GM23338 (cell line): ENCODE measurements around the gene FRS2.

Experiments
- CTCF ChIP-seq, 2 experiments: fragments of 200-600 bp in 1 of 2; sonication (generic) in 1 of 2; conservative IDR thresholded peaks; 2 replicates each; pipeline versions ENCODE4 v1.5.1 to v1.6.1; 2016 to 2017; ENCODE audit warnings: antibody characterized with exemption in 2 of 2, low read depth in 2 of 2, mild to moderate bottlenecking in 2 of 2, moderate library complexity in 1 of 2
- EZH2phosphoT487 ChIP-seq: fragments of 200-600 bp; sonication (generic); IDR thresholded peaks from one replicate; pipeline ENCODE4 v1.8.1; 2018; ENCODE audit warnings: antibody characterized with exemption; ENCODE audit not compliant: unreplicated experiment
- POLR2AphosphoS5 ChIP-seq: IDR thresholded peaks from 2 replicates; pipeline ENCODE4 v1.6.1; 2016; ENCODE audit warnings: antibody characterized with exemption, low read depth
- REST ChIP-seq: IDR thresholded peaks from one replicate; pipeline ENCODE4 v1.6.1; 2018; ENCODE audit warnings: antibody characterized with exemption; ENCODE audit not compliant: unreplicated experiment

- TF ChIP-seq CTCF (conservative IDR thresholded peaks at IDR 0.05; ENCODE audit: low read depth in 2 of 2) (no peak), EZH2phosphoT487 (no peak), REST (no peak), POLR2AphosphoS5 (no peak)
Measured at GRCh38 chr12:69514845-69515244, 44.7 kb downstream of the FRS2 start.
